K562 (cell line): Measurements from ENCODE around the gene CHERP. TPM values are rescaled to one million over a fixed set of nuclear protein-coding genes. Genes with fewer than 3 reads are reported as not detected.

Experiments used
- CXXC5 ChIP-seq: fragments of 250-450 bp; sonication (Bioruptor Pico); IDR thresholded peaks from 2 replicates; pipeline ENCODE4 v1.8.0; 2022; ENCODE audit warnings: inconsistent platforms, mild to moderate bottlenecking, moderate library complexity
- GATAD2B ChIP-seq: fragments of 450-650 bp; IDR thresholded peaks from 2 replicates; pipeline ENCODE4 v1.6.1; 2017; ENCODE audit warnings: mild to moderate bottlenecking, borderline replicate concordance
- NCOA6 ChIP-seq: fragments of 450-650 bp; IDR thresholded peaks from 2 replicates; pipeline ENCODE4 v1.6.1; 2017; ENCODE audit warnings: mild to moderate bottlenecking
- NFATC3 ChIP-seq: fragments of 450-650 bp; IDR thresholded peaks from 2 replicates; pipeline ENCODE4 v1.6.1; 2017; ENCODE audit warnings: mild to moderate bottlenecking
- NR2C2 ChIP-seq, 2 experiments: fragments of 200-800 bp in 1 of 2; sonication (Bioruptor generic) in 1 of 2; sonication (generic) in 1 of 2; formaldehyde crosslinking in 1 of 2; IDR thresholded peaks; 2 replicates each; pipeline versions ENCODE4 v1.6.1 to v1.8.0; 2016 to 2022; ENCODE audit warnings: mild to moderate bottlenecking in 1 of 2, missing compliant biosample characterization in 1 of 2, missing genetic modification characterization in 1 of 2, missing genetic modification reagents in 1 of 2
- RBM34 ChIP-seq: fragments of 200-400 bp; formaldehyde crosslinking; IDR thresholded peaks from 2 replicates; pipeline ENCODE4 v1.6.1; 2018; ENCODE audit warnings: low read length, borderline replicate concordance; ENCODE audit not compliant: insufficient read depth
- RFX1 ChIP-seq: fragments of 450-650 bp; IDR thresholded peaks from 2 replicates; pipeline ENCODE4 v1.6.1; 2016; ENCODE audit warnings: mild to moderate bottlenecking, moderate library complexity
- SLC30A9 ChIP-seq: fragments of 250-450 bp; sonication (Bioruptor Pico); IDR thresholded peaks from 2 replicates; pipeline ENCODE4 v1.8.0; 2022; ENCODE audit warnings: mild to moderate bottlenecking, moderate library complexity
- SMC3 ChIP-seq: conservative IDR thresholded peaks from 2 replicates; pipeline ENCODE4 v1.6.1; 2011; ENCODE audit warnings: low read depth, low read length, improper control_type of control experiment; ENCODE audit not compliant: insufficient read depth
- SRSF7 ChIP-seq: fragments of 200-400 bp; formaldehyde crosslinking; optimal IDR thresholded peaks from 2 replicates; pipeline ENCODE3; 2017; ENCODE audit warnings: mild to moderate bottlenecking, low read depth, low read length
- ZBTB40 ChIP-seq, 2 experiments: fragments of 450-650 bp in 1 of 2; sonication (generic) in 1 of 2; formaldehyde crosslinking in 1 of 2; IDR thresholded peaks; 2 replicates each; pipeline versions ENCODE4 v1.7.1 to v1.9.0; 2016 to 2022; ENCODE audit warnings: inconsistent platforms in 1 of 2, mild to moderate bottlenecking in 1 of 2, missing genetic modification reagents in 1 of 2
- ZNF146 ChIP-seq: IDR thresholded peaks from one replicate; pipeline ENCODE4 v1.6.1; 2018; ENCODE audit warnings: missing compliant biosample characterization; ENCODE audit not compliant: unreplicated experiment
- ZNF583 ChIP-seq: fragments of 250-450 bp; sonication (Bioruptor Pico); IDR thresholded peaks from 2 replicates; pipeline ENCODE4 v1.4.0; 2020
- ZNF699 ChIP-seq: fragments of 250-450 bp; sonication (Bioruptor Pico); IDR thresholded peaks from 2 replicates; pipeline ENCODE4 v1.8.0; 2021; ENCODE audit warnings: mild to moderate bottlenecking, moderate library complexity; ENCODE audit not compliant: insufficient replicate concordance
- ZNF778 ChIP-seq: fragments of 450-650 bp; formaldehyde crosslinking; IDR thresholded peaks from 2 replicates; pipeline ENCODE4 v1.4.0; 2020; ENCODE audit warnings: mild to moderate bottlenecking, moderate library complexity
- polyA plus RNA-seq, 8 experiments: library from polyadenylated mRNA; depleted of rRNA in 4 of 8; stranded (reverse) in 5 of 8; unstranded in 3 of 8; fragments of >200 nt; fragmentation: Nextera tagmentation in 2 of 8; fragmentation: Illumina TruSeq in 1 of 8; extraction: Ambion mirVana in 2 of 8; extraction: Trizol in 1 of 8; gene quantifications; 2 replicates each; pipeline versions ENCODE4 v1.2.1 to v1.2.3, GENCODE V29; 2011 to 2014; ENCODE audit warnings: inconsistent platforms in 1 of 8, missing spikeins in 1 of 8
- total RNA-seq, 7 experiments: library from RNA; depleted of rRNA in 6 of 7; stranded (reverse); fragments of >200 nt in 6 of 7; fragmentation: Illumina TruSeq in 2 of 7; extraction: Trizol in 2 of 7; gene quantifications; 2 replicates each; pipeline versions ENCODE4 v1.2.1 to v1.2.3, GENCODE V29; 2011 to 2021; ENCODE audit warnings: low replicate concordance in 1 of 7
- TF ChIP-seq, protein P1 (sequence below): fragments of 450-650 bp; IDR thresholded peaks from 2 replicates; pipeline ENCODE4 v1.7.0; 2016; ENCODE audit warnings: borderline replicate concordance
- TF ChIP-seq, protein P2 (sequence below): sonication (generic); formaldehyde crosslinking; IDR thresholded peaks from 2 replicates; pipeline ENCODE4 v1.8.0; 2022; ENCODE audit warnings: missing genetic modification reagents, mild to moderate bottlenecking, moderate library complexity, borderline replicate concordance

Gene CHERP
- total and polyA plus RNA-seq, 9 of the 15 experiments (the other 6 are each of a cell fraction or from before 2014, with no cell fraction given): 0.60 to 85.1 (median 7.8) TPM

- no peak for TF ChIP-seq ZBTB40 (IDR thresholded peaks at IDR 0.05)
- no peak for TF ChIP-seq ZBTB40 (CRISPR knock-in tag; IDR thresholded peaks at IDR 0.05)
- no peak for TF ChIP-seq GATAD2B
- TF ChIP-seq ZNF699: no peak
- TF ChIP-seq, protein P1, sequence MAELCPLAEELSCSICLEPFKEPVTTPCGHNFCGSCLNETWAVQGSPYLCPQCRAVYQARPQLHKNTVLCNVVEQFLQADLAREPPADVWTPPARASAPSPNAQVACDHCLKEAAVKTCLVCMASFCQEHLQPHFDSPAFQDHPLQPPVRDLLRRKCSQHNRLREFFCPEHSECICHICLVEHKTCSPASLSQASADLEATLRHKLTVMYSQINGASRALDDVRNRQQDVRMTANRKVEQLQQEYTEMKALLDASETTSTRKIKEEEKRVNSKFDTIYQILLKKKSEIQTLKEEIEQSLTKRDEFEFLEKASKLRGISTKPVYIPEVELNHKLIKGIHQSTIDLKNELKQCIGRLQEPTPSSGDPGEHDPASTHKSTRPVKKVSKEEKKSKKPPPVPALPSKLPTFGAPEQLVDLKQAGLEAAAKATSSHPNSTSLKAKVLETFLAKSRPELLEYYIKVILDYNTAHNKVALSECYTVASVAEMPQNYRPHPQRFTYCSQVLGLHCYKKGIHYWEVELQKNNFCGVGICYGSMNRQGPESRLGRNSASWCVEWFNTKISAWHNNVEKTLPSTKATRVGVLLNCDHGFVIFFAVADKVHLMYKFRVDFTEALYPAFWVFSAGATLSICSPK: no peak
- no peak for TF ChIP-seq NCOA6
- 0 out of 2 replicates have a peak, but pooled peaks have one; percentile 26 for TF ChIP-seq ZNF583 (CRISPR knock-in tag)
- TF ChIP-seq ZNF146 (CRISPR knock-in tag): no peak
- TF ChIP-seq, protein P2, sequence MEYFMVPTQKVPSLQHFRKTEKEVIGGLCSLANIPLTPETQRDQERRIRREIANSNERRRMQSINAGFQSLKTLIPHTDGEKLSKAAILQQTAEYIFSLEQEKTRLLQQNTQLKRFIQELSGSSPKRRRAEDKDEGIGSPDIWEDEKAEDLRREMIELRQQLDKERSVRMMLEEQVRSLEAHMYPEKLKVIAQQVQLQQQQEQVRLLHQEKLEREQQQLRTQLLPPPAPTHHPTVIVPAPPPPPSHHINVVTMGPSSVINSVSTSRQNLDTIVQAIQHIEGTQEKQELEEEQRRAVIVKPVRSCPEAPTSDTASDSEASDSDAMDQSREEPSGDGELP: peak; percentile 24; the same call in 1 of the 2 replicates
- TF ChIP-seq SRSF7: no peak
- no peak for TF ChIP-seq SLC30A9 (CRISPR knock-in tag)
- no peak for TF ChIP-seq NFATC3
- no peak for TF ChIP-seq RFX1
- TF ChIP-seq RBM34: no peak
- peak; percentile 25 for TF ChIP-seq CXXC5 (CRISPR knock-in tag)
- no peak for TF ChIP-seq NR2C2 (CRISPR knock-in tag; IDR thresholded peaks at IDR 0.05)
- TF ChIP-seq NR2C2 (tag; IDR thresholded peaks at IDR 0.05): peak; percentile 54; the same call in 1 of the 2 replicates
- no peak for TF ChIP-seq ZNF778 (CRISPR knock-in tag)
- TF ChIP-seq SMC3: no peak
Measured at GRCh38 chr19:16562608-16563025, 20.4 kb upstream of the CHERP start (continued).
